Caki2 (cell line): Measurements from ENCODE around the gene ANKRD39. TPM values are rescaled to one million over a fixed set of nuclear protein-coding genes. Genes with fewer than 3 reads are reported as not detected.

Experiments used
- DNase-seq: peaks from one replicate; pipeline ENCODE4 v3.0.0-alpha.2; 2015; ENCODE audit warnings: low read depth
- in situ Hi-C: cut with HindIII; loops from 2 replicates; pipeline ENCODE4 v1.10.0; 2016; ENCODE audit warnings: low sequenced_read_pairs, low pct_unique_long_range_greater_than_20kb, mixed read lengths
- total RNA-seq: library from RNA; depleted of rRNA; stranded (reverse); fragments of >200 nt; shearing (Covaris generic); gene quantifications from 2 replicates; pipeline ENCODE4 v1.2.3, GENCODE V29; 2014; ENCODE audit warnings: low replicate concordance

The ANKRD39 gene
- total RNA-seq, 1 experiment from 2014 or later: 33.2 TPM

GRCh38 chr2:96821113-96821675 lies 36.6 kb downstream of the ANKRD39 start:
- in situ Hi-C loops: no loop called here
- DNase-seq: no peak

- no peak for DNase-seq
- in situ Hi-C loops: no loop called here
Observed at GRCh38 chr2:96819876-96820511, 37.8 kb downstream of the ANKRD39 start.

GRCh38 chr2:96819128-96819875 lies 38.5 kb downstream of the ANKRD39 start:
- in situ Hi-C loops: no loop called here
- no peak for DNase-seq

- in situ Hi-C loops: no loop called here
- no peak for DNase-seq
Observed at GRCh38 chr2:96817882-96818281, 39.9 kb downstream of the ANKRD39 start.

GRCh38 chr2:96816836-96817702 lies 40.7 kb downstream of the ANKRD39 start:
- DNase-seq: peak; percentile 30
- in situ Hi-C loops: no loop called here

- peak; percentile 94 for DNase-seq
- in situ Hi-C loops: no loop called here
Observed at GRCh38 chr2:96816127-96816835, 41.5 kb downstream of the ANKRD39 start, which contains the start of gene CNNM3. CNNM3 (plus strand) TSS chr2:96816268; CDS start chr2:96816278, 10 bp downstream.

GRCh38 chr2:96815326-96816126 lies 42.3 kb downstream of the ANKRD39 start:
- in situ Hi-C loops: no loop called here
- DNase-seq: peak; percentile 70

- in situ Hi-C loops: no loop called here
- DNase-seq: no peak
Observed at GRCh38 chr2:96813656-96814055, 44.2 kb downstream of the ANKRD39 start.

GRCh38 chr2:96811917-96812316 lies 45.9 kb downstream of the ANKRD39 start:
- in situ Hi-C loops: no loop called here

GRCh38 chr2:96810783-96811192 lies 47.0 kb downstream of the ANKRD39 start:
- DNase-seq: no peak
- in situ Hi-C loops: no loop called here

More at GRCh38 chr2:96811917-96812316, 45.9 kb downstream of the ANKRD39 start:
- DNase-seq: no peak

GRCh38 chr2:96809951-96810782 lies 47.6 kb downstream of the ANKRD39 start:
- no peak for DNase-seq
- in situ Hi-C loops: no loop called here

GRCh38 chr2:96809216-96809882 lies 48.5 kb downstream of the ANKRD39 start:
- DNase-seq: no peak
- in situ Hi-C loops: no loop called here

- in situ Hi-C loops: no loop called here
- DNase-seq: no peak
Observed at GRCh38 chr2:96808176-96808837, 49.5 kb downstream of the ANKRD39 start.

GRCh38 chr2:96807127-96807471 lies 50.7 kb downstream of the ANKRD39 start:
- DNase-seq: no peak
- in situ Hi-C loops: no loop called here

- DNase-seq: peak; percentile 89
- in situ Hi-C loops: no loop called here
Observed at GRCh38 chr2:96806468-96807126, 51.2 kb downstream of the ANKRD39 start.
